A673 (cell line): ENCODE measurements around the gene RPH3AL. TPM values are rescaled to one million over a fixed set of nuclear protein-coding genes. Genes with fewer than 3 reads are reported as not detected.

ENCODE experiments used
- BruUV-seq: library from RNA; stranded (reverse); fragments of 400-500 nt; replicated peaks from 2 replicates; lab custom pipeline; 2021; lab: Mats Ljungman, UMichigan
- CTCF ChIA-PET: fragments of 300-600 bp; sonication (Branson Sonifier 250); formaldehyde crosslinking; loops from one replicate; lab custom pipeline; 2022; ENCODE audit warnings: antibody characterized with exemption; lab: Charles Lee
- POLR2A ChIA-PET: fragments of 300-600 bp; sonication (Branson Sonifier 250); formaldehyde crosslinking; loops from one replicate; lab custom pipeline; 2022; ENCODE audit warnings: antibody characterized with exemption; ENCODE audit not compliant: low non-redundant PET; lab: Charles Lee
- DNase-seq: peaks from one replicate; pipeline ENCODE4 v3.0.0-alpha.2; 2015; ENCODE audit warnings: low spot score
- H3K27ac ChIP-seq: fragments of 200-600 bp; sonication (generic); 2 replicates; pipeline ENCODE4 v1.5.1; 2016; ENCODE audit warnings: mixed run types, low read depth, mild to moderate bottlenecking, mixed read lengths, antibody characterized with exemption, low read length; ENCODE audit not compliant: poor library complexity, severe bottlenecking
- H3K27me3 ChIP-seq: fragments of 200-600 bp; sonication (generic); replicated peaks from 2 replicates; pipeline ENCODE4 v1.6.1; 2017; ENCODE audit warnings: mixed run types, low read depth, mild to moderate bottlenecking, mixed read lengths, antibody characterized with exemption, low read length; ENCODE audit not compliant: insufficient read depth, poor library complexity
- H3K36me3 ChIP-seq: fragments of 200-600 bp; sonication (generic); 2 replicates; pipeline ENCODE4 v1.6.1; 2016; ENCODE audit warnings: mixed run types, mild to moderate bottlenecking, mixed read lengths, antibody characterized with exemption, low read length; ENCODE audit not compliant: insufficient read depth, poor library complexity, severe bottlenecking
- H3K4me1 ChIP-seq: fragments of 200-600 bp; sonication (generic); 2 replicates; pipeline ENCODE4 v1.6.1; 2017; ENCODE audit warnings: mixed run types, mild to moderate bottlenecking, mixed read lengths, antibody characterized with exemption, low read length; ENCODE audit not compliant: insufficient read depth, poor library complexity, severe bottlenecking
- H3K4me3 ChIP-seq: fragments of 200-600 bp; sonication (generic); 2 replicates; pipeline ENCODE4 v1.5.1; 2016; ENCODE audit warnings: low read depth, mixed run types, mild to moderate bottlenecking, mixed read lengths, low read length; ENCODE audit not compliant: poor library complexity, severe bottlenecking
- H3K9me3 ChIP-seq: fragments of 200-600 bp; sonication (generic); 2 replicates; pipeline ENCODE4 v1.6.1; 2016; ENCODE audit warnings: mixed run types, low read depth, mild to moderate bottlenecking, mixed read lengths, antibody characterized with exemption, low read length; ENCODE audit not compliant: poor library complexity, severe bottlenecking
- EZH2 ChIP-seq: fragments of 200-600 bp; sonication (generic); IDR thresholded peaks from 2 replicates; pipeline ENCODE4 v1.6.1; 2017; ENCODE audit warnings: borderline replicate concordance, low read depth, mild to moderate bottlenecking, mixed read lengths, antibody characterized with exemption, low read length; ENCODE audit not compliant: poor library complexity, severe bottlenecking
- intact Hi-C: fragments of 100-400 bp; cut with micrococcal nuclease; formaldehyde crosslinking; loops from one replicate; pipeline ENCODE4 v1.10.0; 2022; ENCODE audit not compliant: unreplicated experiment
- total RNA-seq: library from RNA; stranded (reverse); gene quantifications from 2 replicates; pipeline ENCODE4 v1.2.3, GENCODE V29; 2021
- TF ChIP-seq, protein P1 (sequence below): fragments of 300-800, 200-600 bp; sonication (generic); conservative IDR thresholded peaks from 2 replicates; pipeline ENCODE4 v1.5.1; 2017; ENCODE audit warnings: low read depth, mild to moderate bottlenecking, antibody characterized with exemption, low read length, moderate library complexity, mixed read lengths

RPH3AL gene
- total RNA-seq, 1 experiment from 2014 or later, result 0.82 TPM

DNA sequence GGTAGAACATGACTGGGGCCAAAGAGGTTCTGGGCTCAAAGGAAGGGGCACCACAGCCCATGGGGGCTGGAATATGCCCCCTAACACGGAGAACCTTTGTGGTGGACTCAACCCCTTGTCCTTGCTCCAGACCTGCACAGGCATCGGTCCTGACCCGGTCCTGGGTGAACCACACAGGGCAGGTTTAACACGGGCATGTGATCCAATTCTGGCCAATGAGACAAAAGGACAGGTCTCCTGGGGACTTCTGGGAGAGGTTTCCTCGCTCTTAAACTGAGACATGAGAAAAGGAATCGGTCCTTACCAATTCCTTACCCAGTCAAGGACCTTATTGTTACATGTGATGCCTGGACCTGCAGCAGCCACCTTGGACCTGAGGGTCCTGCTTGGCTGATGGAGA is 174.8 kb downstream of the RPH3AL start:
- Histone ChIP-seq H3K36me3 (no peaks in the 10 kb centered on the region), H3K4me3 (no peak overlapping the region), H3K27ac (no peak overlapping the region), H3K4me1 (no peaks in the 10 kb centered on the region), H3K9me3 (no peaks in the 10 kb centered on the region), H3K27me3 (peaks cover 31% of the 10 kb centered on the region)
- no peak for TF ChIP-seq EZH2
- TF ChIP-seq, protein P1, sequence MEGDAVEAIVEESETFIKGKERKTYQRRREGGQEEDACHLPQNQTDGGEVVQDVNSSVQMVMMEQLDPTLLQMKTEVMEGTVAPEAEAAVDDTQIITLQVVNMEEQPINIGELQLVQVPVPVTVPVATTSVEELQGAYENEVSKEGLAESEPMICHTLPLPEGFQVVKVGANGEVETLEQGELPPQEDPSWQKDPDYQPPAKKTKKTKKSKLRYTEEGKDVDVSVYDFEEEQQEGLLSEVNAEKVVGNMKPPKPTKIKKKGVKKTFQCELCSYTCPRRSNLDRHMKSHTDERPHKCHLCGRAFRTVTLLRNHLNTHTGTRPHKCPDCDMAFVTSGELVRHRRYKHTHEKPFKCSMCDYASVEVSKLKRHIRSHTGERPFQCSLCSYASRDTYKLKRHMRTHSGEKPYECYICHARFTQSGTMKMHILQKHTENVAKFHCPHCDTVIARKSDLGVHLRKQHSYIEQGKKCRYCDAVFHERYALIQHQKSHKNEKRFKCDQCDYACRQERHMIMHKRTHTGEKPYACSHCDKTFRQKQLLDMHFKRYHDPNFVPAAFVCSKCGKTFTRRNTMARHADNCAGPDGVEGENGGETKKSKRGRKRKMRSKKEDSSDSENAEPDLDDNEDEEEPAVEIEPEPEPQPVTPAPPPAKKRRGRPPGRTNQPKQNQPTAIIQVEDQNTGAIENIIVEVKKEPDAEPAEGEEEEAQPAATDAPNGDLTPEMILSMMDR, result no peak
- ChIA-PET POLR2A (no interaction called here), CTCF (no interaction called here)
- BruUV-seq, result no TSS peak
- DNase-seq, result no peak
- intact Hi-C loops, result no loop called here

DNA sequence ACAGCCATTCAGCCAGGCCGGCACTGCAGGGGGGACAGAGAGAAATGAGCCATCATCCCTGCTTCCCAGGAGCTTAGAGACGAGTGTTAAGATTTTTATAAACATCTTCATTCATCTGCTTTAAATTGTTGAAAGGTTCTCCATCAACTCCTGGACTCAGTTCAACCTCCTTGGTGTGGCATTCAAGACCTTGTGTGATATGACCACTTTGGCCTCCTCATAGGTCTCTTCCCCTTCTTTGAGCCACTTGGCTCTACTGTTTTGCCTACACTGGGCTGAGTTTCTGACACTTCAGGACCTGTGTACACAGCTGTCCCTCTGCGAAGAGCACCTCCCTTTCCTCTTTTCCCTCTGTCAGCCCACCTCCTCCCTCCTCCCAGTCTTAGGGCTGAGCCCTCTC is 175.5 kb downstream of the RPH3AL start:
- no peaks in the 10 kb centered on the region for H3K4me1 ChIP-seq
- BruUV-seq, result no TSS peak
- POLR2A ChIA-PET, result interaction anchor here (0.7 kb wide), 1 partner anchor 1489 kb away, joined by 16 read pairs; no protein-coding TSS in a partner anchor

DNA sequence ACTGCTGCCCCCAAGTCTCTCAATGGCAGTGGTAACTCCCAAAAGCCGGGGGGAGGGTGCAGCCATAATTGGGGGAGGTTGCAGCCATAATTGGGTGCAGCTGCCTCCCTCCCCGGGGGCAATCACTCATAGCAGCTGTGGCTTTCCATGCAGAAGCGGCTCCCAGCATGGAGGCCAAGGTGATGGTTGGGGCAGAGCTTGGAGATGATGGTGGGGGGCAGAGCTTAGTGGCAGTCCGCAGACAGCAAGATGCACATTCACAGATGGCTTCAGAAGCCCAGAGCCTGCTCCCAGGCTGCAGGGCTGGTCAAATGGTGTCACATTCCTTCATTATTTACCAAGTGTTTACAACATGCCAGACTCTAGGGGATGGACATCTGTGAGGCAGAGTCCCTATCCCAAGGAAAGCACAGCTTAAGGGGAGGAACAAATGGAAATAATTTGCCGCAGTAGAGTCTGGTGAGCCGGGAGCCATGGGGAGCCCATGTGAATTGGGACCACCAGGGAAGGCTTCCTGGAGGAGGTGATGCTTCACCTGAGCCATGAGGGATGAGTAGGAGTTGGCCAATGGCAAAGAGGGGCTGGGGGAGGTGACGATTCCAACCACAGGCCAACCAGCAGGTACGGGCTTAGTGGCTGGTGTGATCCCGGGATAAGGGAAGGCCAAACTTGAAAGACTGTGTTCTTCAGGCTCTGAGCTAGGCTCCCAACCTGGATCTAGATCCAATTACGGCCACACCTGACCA is 179.3 kb downstream of the RPH3AL start:
- ChIA-PET CTCF (no interaction called here), POLR2A (no interaction called here)
- BruUV-seq, result no TSS peak
- Histone ChIP-seq H3K27ac (no peak overlapping the region), H3K9me3 (no peaks in the 10 kb centered on the region), H3K27me3 (no peaks in the 10 kb centered on the region), H3K4me1 (no peaks in the 10 kb centered on the region), H3K4me3 (no peak overlapping the region), H3K36me3 (no peaks in the 10 kb centered on the region)
- TF ChIP-seq, protein P1, result no peak
- no peak for TF ChIP-seq EZH2
- DNase-seq, result no peak
- intact Hi-C loops, result no loop called here

More for the DNA sequence above, 175.5 kb downstream of the RPH3AL start:
- Histone ChIP-seq H3K27me3 (peaks cover 25% of the 10 kb centered on the region), H3K9me3 (no peaks in the 10 kb centered on the region), H3K4me3 (no peak overlapping the region), H3K36me3 (no peaks in the 10 kb centered on the region), H3K27ac (no peak overlapping the region)
- CTCF ChIA-PET, result no interaction called here
- intact Hi-C loops, result no loop called here
- no peak for TF ChIP-seq EZH2
- TF ChIP-seq, protein P1, result no peak
- DNase-seq, result no peak
